GM21825 (cell line): Measurements from ENCODE around the gene SH3BGRL2.
"Not testable (repeated sequence)": the region's sequence is repeated elsewhere in the genome, so short reads cannot be mapped to it uniquely, and the experiment has no call there.

Experiments used
- ATAC-seq: cut with Tn5 transposase; IDR thresholded peaks from one replicate; pipeline ENCODE4 v1.9.1; 2021; ENCODE audit warnings: mild to moderate bottlenecking, moderate library complexity; ENCODE audit not compliant: unreplicated experiment

The SH3BGRL2 gene

GRCh38 chr6:79647741-79648140, 16.6 kb downstream of the SH3BGRL2 start:
- no peak for ATAC-seq

- no peak for ATAC-seq
These were observed 17.2 kb downstream of the SH3BGRL2 start for GRCh38 chr6:79648328-79648727.

- no peak for ATAC-seq
These were observed 17.9 kb downstream of the SH3BGRL2 start for GRCh38 chr6:79649016-79649415.

GRCh38 chr6:79650950-79651349, 19.8 kb downstream of the SH3BGRL2 start:
- ATAC-seq: no peak

GRCh38 chr6:79656134-79656533, 25.0 kb downstream of the SH3BGRL2 start:
- no peak for ATAC-seq

GRCh38 chr6:79657238-79657637, 26.1 kb downstream of the SH3BGRL2 start:
- no peak for ATAC-seq

GRCh38 chr6:79663655-79664054, 32.5 kb downstream of the SH3BGRL2 start:
- not testable (repeated sequence) for ATAC-seq

- no peak for ATAC-seq
These were observed 34.8 kb downstream of the SH3BGRL2 start for GRCh38 chr6:79665725-79666551.

- no peak for ATAC-seq
These were observed 35.5 kb downstream of the SH3BGRL2 start for GRCh38 chr6:79666634-79667033.

- ATAC-seq: no peak
These were observed 37.3 kb downstream of the SH3BGRL2 start for GRCh38 chr6:79668381-79668780.

GRCh38 chr6:79669766-79670165, 38.6 kb downstream of the SH3BGRL2 start:
- no peak for ATAC-seq

GRCh38 chr6:79670789-79671188, 39.7 kb downstream of the SH3BGRL2 start:
- no peak for ATAC-seq

- no peak for ATAC-seq
These were observed 40.6 kb downstream of the SH3BGRL2 start for GRCh38 chr6:79671600-79672266.

GRCh38 chr6:79672631-79673111, 41.5 kb downstream of the SH3BGRL2 start:
- ATAC-seq: no peak

GRCh38 chr6:79673947-79674346, 42.8 kb downstream of the SH3BGRL2 start:
- ATAC-seq: no peak

GRCh38 chr6:79676785-79677736, 45.9 kb downstream of the SH3BGRL2 start:
- ATAC-seq: no peak

GRCh38 chr6:79682682-79683081, 51.6 kb downstream of the SH3BGRL2 start:
- ATAC-seq: not testable (repeated sequence)

- ATAC-seq: no peak
These were observed 53.7 kb downstream of the SH3BGRL2 start for GRCh38 chr6:79684876-79685275.

GRCh38 chr6:79686707-79687309, 55.7 kb downstream of the SH3BGRL2 start:
- ATAC-seq: no peak

- ATAC-seq: no peak
These were observed 56.6 kb downstream of the SH3BGRL2 start for GRCh38 chr6:79687759-79688158.

- ATAC-seq: no peak
These were observed 63.0 kb downstream of the SH3BGRL2 start for GRCh38 chr6:79694156-79694555.
